Measurements from ENCODE around the gene A4GALT.
A peak's percentile ranks its signal among the peaks of the same experiment; 100 is the strongest.

The A4GALT gene

DNA sequence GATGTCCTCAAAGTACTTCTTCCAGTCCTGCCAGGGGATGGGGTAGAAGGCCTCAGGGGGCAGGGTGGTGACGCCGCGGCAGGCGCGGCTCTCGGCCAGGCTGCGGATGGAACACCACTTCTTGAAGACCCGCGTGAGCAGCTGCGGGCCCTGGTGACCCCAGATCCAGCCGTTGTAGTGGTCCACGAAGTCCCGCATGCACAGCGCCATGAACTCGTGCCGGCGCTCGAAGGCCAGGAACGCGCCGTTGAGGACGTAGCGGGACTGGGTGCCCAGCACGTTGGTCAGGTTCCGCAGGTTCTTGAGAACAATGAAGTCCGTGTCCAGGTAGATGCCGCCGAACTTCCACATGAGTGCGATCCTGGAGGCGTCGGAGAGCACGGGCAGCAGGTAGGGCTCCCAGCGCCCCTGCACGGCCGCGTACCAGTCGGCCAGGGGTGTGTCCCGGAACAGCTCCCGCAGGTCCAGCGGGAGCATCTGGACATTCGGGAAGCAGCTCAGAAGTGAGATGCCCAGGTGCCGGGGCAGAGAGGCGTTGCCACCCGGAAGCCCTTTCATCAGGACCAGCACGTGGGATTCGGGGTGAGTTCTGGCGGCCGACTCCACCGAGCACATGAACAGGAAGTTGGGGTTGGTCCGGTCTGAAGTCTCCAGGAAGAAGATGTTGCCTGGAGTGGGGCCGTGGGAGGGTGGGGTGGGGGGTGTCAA, 27.5 kb downstream of the A4GALT start:
- Histone ChIP-seq H3K9ac (ENCODE audit: low read length in 2 of 2) (no peak overlapping the region), H3K27me3 (ENCODE audit: control insufficient read depth in 1 of 2, insufficient read depth in 2 of 2, low read length in 2 of 2) (no peaks in the 10 kb centered on the region), H3K9me3 (ENCODE audit: control insufficient read depth in 2 of 2, low read length in 2 of 2) (no peaks in the 10 kb centered on the region), H3K4me1 (ENCODE audit: control insufficient read depth, insufficient read depth, low read length) (peaks cover 63% of the 10 kb centered on the region), H3K27ac (ENCODE audit: low read length) (peak overlapping the region; percentile 81), H3K36me3 (ENCODE audit: control insufficient read depth in 2 of 2, insufficient read depth in 2 of 2, low read length in 2 of 2) (peaks cover 10 to 18% of the 10 kb centered on the region in 2 donors), H3K4me3 (ENCODE audit: low read length in 2 of 2) (no peak overlapping the region)

GRCh38 chr22:42692239-42693054, 28.2 kb downstream of the A4GALT start:
- peaks cover 64% of the 10 kb centered on the region for H3K4me1 ChIP-seq (ENCODE audit: control insufficient read depth, insufficient read depth, low read length)
- no peak overlapping the region for H3K9ac ChIP-seq (ENCODE audit: low read length in 2 of 2)
- no peaks in the 10 kb centered on the region for H3K9me3 ChIP-seq (ENCODE audit: control insufficient read depth in 2 of 2, low read length in 2 of 2)
- H3K27ac ChIP-seq (ENCODE audit: low read length) = peak overlapping the region; percentile 81
- no peak overlapping the region for H3K4me3 ChIP-seq (ENCODE audit: low read length in 2 of 2)
- no peaks in the 10 kb centered on the region for H3K27me3 ChIP-seq (ENCODE audit: control insufficient read depth in 1 of 2, insufficient read depth in 2 of 2, low read length in 2 of 2)
- peaks cover 10 to 18% of the 10 kb centered on the region in 2 donors for H3K36me3 ChIP-seq (ENCODE audit: control insufficient read depth in 2 of 2, insufficient read depth in 2 of 2, low read length in 2 of 2)

GRCh38 chr22:42691440-42691839, 29.2 kb downstream of the A4GALT start:
- H3K4me1 ChIP-seq (ENCODE audit: control insufficient read depth, insufficient read depth, low read length) = peaks cover 64% of the 10 kb centered on the region
- H3K27me3 ChIP-seq (ENCODE audit: control insufficient read depth in 1 of 2, insufficient read depth in 2 of 2, low read length in 2 of 2) = no peaks in the 10 kb centered on the region
- H3K4me3 ChIP-seq (ENCODE audit: low read length in 2 of 2) = no peak overlapping the region
- H3K27ac ChIP-seq (ENCODE audit: low read length) = peak overlapping the region; percentile 81
- peak overlapping the region; percentile 29 to 31 for H3K9ac ChIP-seq (ENCODE audit: low read length in 2 of 2)
- H3K36me3 ChIP-seq (ENCODE audit: control insufficient read depth in 2 of 2, insufficient read depth in 2 of 2, low read length in 2 of 2) = peaks cover 10 to 18% of the 10 kb centered on the region in 2 donors
- no peaks in the 10 kb centered on the region for H3K9me3 ChIP-seq (ENCODE audit: control insufficient read depth in 2 of 2, low read length in 2 of 2)

- H3K27me3 ChIP-seq (ENCODE audit: control insufficient read depth in 1 of 2, insufficient read depth in 2 of 2, low read length in 2 of 2) = no peaks in the 10 kb centered on the region
- H3K4me1 ChIP-seq (ENCODE audit: control insufficient read depth, insufficient read depth, low read length) = peaks cover 82% of the 10 kb centered on the region
- peaks cover 7 to 13% of the 10 kb centered on the region in 2 donors for H3K36me3 ChIP-seq (ENCODE audit: control insufficient read depth in 2 of 2, insufficient read depth in 2 of 2, low read length in 2 of 2)
- no peaks in the 10 kb centered on the region for H3K9me3 ChIP-seq (ENCODE audit: control insufficient read depth in 2 of 2, low read length in 2 of 2)
- peak overlapping the region; percentile 94 for H3K27ac ChIP-seq (ENCODE audit: low read length)
- peak overlapping the region; percentile 40 to 49 for H3K4me3 ChIP-seq (ENCODE audit: low read length in 2 of 2)
- peak overlapping the region; percentile 71 to 82 for H3K9ac ChIP-seq (ENCODE audit: low read length in 2 of 2)
Measured at GRCh38 chr22:42688241-42689211, 32.1 kb downstream of the A4GALT start.

- H3K9ac ChIP-seq (ENCODE audit: low read length in 2 of 2) = peak overlapping the region in 1 of 2 donors; percentile 1
- peaks cover 90% of the 10 kb centered on the region for H3K4me1 ChIP-seq (ENCODE audit: control insufficient read depth, insufficient read depth, low read length)
- H3K36me3 ChIP-seq (ENCODE audit: control insufficient read depth in 2 of 2, insufficient read depth in 2 of 2, low read length in 2 of 2) = peaks cover 2 to 3% of the 10 kb centered on the region in 2 donors
- H3K4me3 ChIP-seq (ENCODE audit: low read length in 2 of 2) = peak overlapping the region in 1 of 2 donors; percentile 40
- no peaks in the 10 kb centered on the region for H3K9me3 ChIP-seq (ENCODE audit: control insufficient read depth in 2 of 2, low read length in 2 of 2)
- no peaks in the 10 kb centered on the region for H3K27me3 ChIP-seq (ENCODE audit: control insufficient read depth in 1 of 2, insufficient read depth in 2 of 2, low read length in 2 of 2)
- peak overlapping the region; percentile 94 for H3K27ac ChIP-seq (ENCODE audit: low read length)
Measured at GRCh38 chr22:42686756-42687491, 33.7 kb downstream of the A4GALT start.

DNA sequence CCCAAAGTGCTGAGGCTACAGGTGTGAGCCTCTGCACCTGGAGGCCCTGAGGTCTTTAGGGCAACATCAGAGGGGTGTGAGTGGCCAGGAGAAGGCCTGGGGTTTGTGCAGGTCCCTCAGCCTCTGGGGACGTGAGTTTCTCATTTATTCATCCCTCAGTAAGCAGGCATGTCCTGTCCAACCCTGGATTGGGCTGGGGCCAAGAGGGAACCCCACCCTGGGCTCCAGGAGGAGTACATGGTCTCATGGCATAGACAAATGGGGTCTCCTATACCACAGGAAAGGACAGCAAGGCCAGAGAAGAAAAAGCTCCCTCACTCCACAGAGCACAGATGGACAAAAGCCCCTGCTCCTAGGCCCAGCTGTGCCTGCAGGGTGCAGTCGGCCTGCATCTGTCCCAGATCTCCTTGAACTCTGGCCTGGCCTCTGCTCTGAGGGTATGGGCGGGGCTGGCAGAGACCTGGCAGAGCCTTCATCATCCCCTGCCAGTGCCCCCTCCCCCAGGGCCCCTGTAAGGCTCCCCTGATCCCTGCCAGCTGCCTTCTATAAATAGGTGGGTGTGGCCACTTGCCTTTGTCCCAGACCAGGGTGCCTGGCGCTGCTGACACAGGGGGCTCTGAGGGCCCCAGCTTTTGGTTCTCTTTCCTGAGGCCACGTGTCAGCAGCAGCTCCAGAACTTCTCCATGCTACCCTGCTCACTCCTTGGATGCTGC, 34.6 kb downstream of the A4GALT start:
- Histone ChIP-seq H3K9me3 (ENCODE audit: control insufficient read depth in 2 of 2, low read length in 2 of 2) (no peaks in the 10 kb centered on the region), H3K9ac (ENCODE audit: low read length in 2 of 2) (peak overlapping the region in 1 of 2 donors; percentile 1), H3K36me3 (ENCODE audit: control insufficient read depth in 2 of 2, insufficient read depth in 2 of 2, low read length in 2 of 2) (peaks cover 2 to 3% of the 10 kb centered on the region in 2 donors), H3K27ac (ENCODE audit: low read length) (peak overlapping the region; percentile 94), H3K4me3 (ENCODE audit: low read length in 2 of 2) (peak overlapping the region in 1 of 2 donors; percentile 40), H3K27me3 (ENCODE audit: control insufficient read depth in 1 of 2, insufficient read depth in 2 of 2, low read length in 2 of 2) (no peaks in the 10 kb centered on the region), H3K4me1 (ENCODE audit: control insufficient read depth, insufficient read depth, low read length) (peaks cover 84% of the 10 kb centered on the region)

GRCh38 chr22:42684462-42685195, 36.0 kb downstream of the A4GALT start:
- Histone ChIP-seq H3K9ac (ENCODE audit: low read length in 2 of 2) (peak overlapping the region; percentile 51 to 74), H3K4me1 (ENCODE audit: control insufficient read depth, insufficient read depth, low read length) (peaks cover 85% of the 10 kb centered on the region)

GRCh38 chr22:42683578-42684283, 36.9 kb downstream of the A4GALT start:
- Histone ChIP-seq H3K27ac (ENCODE audit: low read length) (peak overlapping the region; percentile 94), H3K36me3 (ENCODE audit: control insufficient read depth in 2 of 2, insufficient read depth in 2 of 2, low read length in 2 of 2) (no peaks in the 10 kb centered on the region), H3K4me1 (ENCODE audit: control insufficient read depth, insufficient read depth, low read length) (peaks cover 78% of the 10 kb centered on the region), H3K9me3 (ENCODE audit: control insufficient read depth in 2 of 2, low read length in 2 of 2) (no peaks in the 10 kb centered on the region), H3K4me3 (ENCODE audit: low read length in 2 of 2) (peak overlapping the region; percentile 44 to 47), H3K9ac (ENCODE audit: low read length in 2 of 2) (peak overlapping the region; percentile 60 to 74), H3K27me3 (ENCODE audit: control insufficient read depth in 1 of 2, insufficient read depth in 2 of 2, low read length in 2 of 2) (no peaks in the 10 kb centered on the region)

More at GRCh38 chr22:42684462-42685195, 36.0 kb downstream of the A4GALT start:
- Histone ChIP-seq H3K27me3 (ENCODE audit: control insufficient read depth in 1 of 2, insufficient read depth in 2 of 2, low read length in 2 of 2) (no peaks in the 10 kb centered on the region), H3K4me3 (ENCODE audit: low read length in 2 of 2) (peak overlapping the region; percentile 1 to 40), H3K27ac (ENCODE audit: low read length) (peak overlapping the region; percentile 94), H3K9me3 (ENCODE audit: control insufficient read depth in 2 of 2, low read length in 2 of 2) (no peaks in the 10 kb centered on the region), H3K36me3 (ENCODE audit: control insufficient read depth in 2 of 2, insufficient read depth in 2 of 2, low read length in 2 of 2) (peaks cover under 1 to 1% of the 10 kb centered on the region in 2 donors)

Measured in stomach smooth muscle (tissue), 2 donors.